DMS53 treated with DMSO at 0.1 percent for 48 hours (cell line): ENCODE data around the gene ZNF699.
"Not testable (repeated sequence)": the region's sequence is repeated elsewhere in the genome, so short reads cannot be mapped to it uniquely, and the experiment has no call there.

ENCODE experiments used
- DNase-seq: peaks from one replicate; lab custom pipeline; 2025; ENCODE audit not compliant: unreplicated experiment; lab: John Stamatoyannopoulos, UW

The ZNF699 gene

GRCh38 chr19:9289231-9289884 is 20.3 kb downstream of the ZNF699 start:
- DNase-seq = no peak

- DNase-seq = not testable (repeated sequence)
These were observed 26.2 kb downstream of the ZNF699 start for GRCh38 chr19:9283485-9283884.

- no peak for DNase-seq
These were observed 58.4 kb downstream of the ZNF699 start for GRCh38 chr19:9251236-9251635.

GRCh38 chr19:9250630-9251029 is 59.0 kb downstream of the ZNF699 start, which contains the start of gene OR7E24:
OR7E24 (plus strand) TSS chr19:9250930; CDS start chr19:9251044, 114 bp downstream.
- DNase-seq = no peak
